HCT116 (cell line): ENCODE results near the gene SMPDL3B. TPM values are rescaled to one million over a fixed set of nuclear protein-coding genes. Genes with fewer than 3 reads are reported as not detected.

ENCODE experiments used
- ATAC-seq: fragments of 200-7000 bp; cut with Tn5 transposase; 2 replicates; pipeline ENCODE4 v1.9.1; 2020; ENCODE audit warnings: mild to moderate bottlenecking, moderate library complexity
- BruUV-seq: library from RNA; stranded (reverse); fragments of 400-500 nt; replicated peaks from 2 replicates; lab custom pipeline; 2021; lab: Mats Ljungman, UMichigan
- CTCF ChIA-PET: fragments of 300-600 bp; sonication (Branson Sonifier 250); formaldehyde crosslinking; loops from one replicate; lab custom pipeline; 2021; ENCODE audit warnings: antibody characterized with exemption; lab: Charles Lee
- POLR2A ChIA-PET: fragments of 300-600, 350-600 bp; sonication (Branson Sonifier 250); formaldehyde crosslinking; loops from one replicate; lab custom pipeline; 2021; ENCODE audit warnings: antibody characterized with exemption; lab: Charles Lee
- RAD21 ChIA-PET, 2 experiments: fragments of 300-600 bp; sonication (Branson Sonifier 250); formaldehyde crosslinking; loops; one replicate each; lab custom pipeline; 2023; ENCODE audit warnings: low total read pairs in 2 of 2; ENCODE audit not compliant: uncharacterized antibody in 2 of 2, unreplicated experiment in 2 of 2, low non-redundant PET in 1 of 2; lab: Charles Lee
- DNase-seq: peaks from one replicate; pipeline ENCODE4 v3.0.0-alpha.2; 2010; ENCODE audit warnings: low read depth, low spot score
- H2AFZ ChIP-seq: fragments of 200-600 bp; shearing (Covaris generic), sonication (generic); 2 replicates; pipeline ENCODE4 v1.6.1; 2017; ENCODE audit warnings: low read depth, mixed run types, mixed read lengths, antibody characterized with exemption, low read length; ENCODE audit not compliant: poor library complexity, severe bottlenecking
- H3K27ac ChIP-seq: 2 replicates; pipeline ENCODE4 v1.5.1; 2012; ENCODE audit warnings: low read depth, low read length
- H3K27me3 ChIP-seq: fragments of 200-600 bp; sonication (generic); 2 replicates; pipeline ENCODE4 v1.6.1; 2016; ENCODE audit warnings: mixed run types, low read length, mixed read lengths; ENCODE audit not compliant: insufficient read depth
- H3K36me3 ChIP-seq, 2 experiments: fragments of 200-500 bp in 1 of 2; fragments of 200-600 bp in 1 of 2; sonication (Bioruptor generic) in 1 of 2; sonication (generic) in 1 of 2; 2 replicates each; pipeline versions ENCODE4 v1.5.1 to v1.6.1; 2014 to 2016; ENCODE audit warnings: low read length in 2 of 2, inconsistent platforms in 1 of 2, mixed read lengths in 1 of 2, mixed run types in 1 of 2; ENCODE audit not compliant: insufficient read depth in 2 of 2, control insufficient read depth in 1 of 2
- H3K4me1 ChIP-seq, 2 experiments: fragments of 200-600 bp in 1 of 2; sonication (generic) in 1 of 2; 2 replicates each; pipeline versions ENCODE4 v1.5.1 to v1.6.1; 2012 to 2017; ENCODE audit warnings: low read length in 2 of 2, inconsistent platforms in 1 of 2, mild to moderate bottlenecking in 1 of 2, mixed read lengths in 1 of 2, mixed run types in 1 of 2, moderate library complexity in 1 of 2; ENCODE audit not compliant: insufficient read depth in 2 of 2, control insufficient read depth in 1 of 2
- H3K4me2 ChIP-seq: fragments of 200-600 bp; sonication (generic); 2 replicates; pipeline ENCODE4 v1.6.1; 2017; ENCODE audit warnings: mixed run types, low read length, mixed read lengths
- H3K4me3 ChIP-seq, 2 experiments: fragments of 200-600 bp in 1 of 2; sonication (generic) in 1 of 2; replicated peaks in 1 of 2; 2 replicates each; pipeline ENCODE4 v1.5.1; 2011 to 2016; ENCODE audit warnings: low read length in 2 of 2, control low read depth in 1 of 2, low read depth in 1 of 2, mild to moderate bottlenecking in 1 of 2, mixed read lengths in 1 of 2, mixed run types in 1 of 2
- H3K79me2 ChIP-seq: fragments of 200-600 bp; sonication (generic); 2 replicates; pipeline ENCODE4 v1.6.1; 2017; ENCODE audit warnings: mild to moderate bottlenecking, mixed run types, low read length, moderate library complexity, mixed read lengths; ENCODE audit not compliant: insufficient read depth
- H3K9ac ChIP-seq: fragments of 200-600 bp; sonication (generic); 2 replicates; pipeline ENCODE4 v1.6.1; 2016; ENCODE audit warnings: low read length, mixed read lengths
- H3K9me2 ChIP-seq: fragments of 200-600 bp; sonication (generic), shearing (Covaris generic); 2 replicates; pipeline ENCODE4 v1.6.1; 2017; ENCODE audit warnings: mixed run types, mild to moderate bottlenecking, moderate library complexity; ENCODE audit not compliant: insufficient read depth
- H3K9me3 ChIP-seq, 2 experiments: fragments of 200-500 bp in 1 of 2; fragments of 200-600 bp in 1 of 2; sonication (Bioruptor generic) in 1 of 2; sonication (generic) in 1 of 2; 2 replicates each; pipeline ENCODE4 v1.6.1; 2014 to 2017; ENCODE audit warnings: low read length in 2 of 2, mixed read lengths in 2 of 2, inconsistent platforms in 1 of 2, low read depth in 1 of 2, mild to moderate bottlenecking in 1 of 2, mixed run types in 1 of 2, moderate library complexity in 1 of 2; ENCODE audit not compliant: control insufficient read depth in 1 of 2, insufficient read depth in 1 of 2
- H4K20me1 ChIP-seq: fragments of 200-600 bp; sonication (generic), shearing (Covaris generic); 2 replicates; pipeline ENCODE4 v1.6.1; 2017; ENCODE audit warnings: mixed run types, mild to moderate bottlenecking, moderate library complexity; ENCODE audit not compliant: insufficient read depth
- EZH2 ChIP-seq: fragments of 200-600 bp; sonication (generic); IDR thresholded peaks from 2 replicates; pipeline ENCODE4 v1.6.1; 2017; ENCODE audit warnings: antibody characterized with exemption, mixed run types
- JUND ChIP-seq: IDR thresholded peaks from 2 replicates; pipeline ENCODE4 v1.6.1; 2012
- POLR2A ChIP-seq: IDR thresholded peaks from 2 replicates; pipeline ENCODE4 v1.7.0; 2011; ENCODE audit warnings: borderline replicate concordance; ENCODE audit not compliant: insufficient read depth, insufficient read length; ENCODE audit errors: extremely low read depth
- POLR2AphosphoS5 ChIP-seq: IDR thresholded peaks from 2 replicates; pipeline ENCODE4 v1.6.1; 2011; ENCODE audit warnings: mild to moderate bottlenecking, low read depth, low read length, moderate library complexity
- RAD21 ChIP-seq: IDR thresholded peaks from 2 replicates; pipeline ENCODE4 v1.6.1; 2012; ENCODE audit warnings: low read depth, mild to moderate bottlenecking
- SIN3A ChIP-seq: IDR thresholded peaks from 2 replicates; pipeline ENCODE4 v1.6.1; 2012; ENCODE audit warnings: low read depth
- SP1 ChIP-seq: IDR thresholded peaks from 2 replicates; pipeline ENCODE4 v1.6.1; 2012; ENCODE audit warnings: low read depth
- SRF ChIP-seq: IDR thresholded peaks from 2 replicates; pipeline ENCODE4 v1.6.1; 2012; ENCODE audit warnings: low read depth
- ZFX ChIP-seq: fragments of 450-650 bp; IDR thresholded peaks from 2 replicates; pipeline ENCODE4 v1.6.1; 2017
- intact Hi-C: fragments of 100-400 bp; cut with micrococcal nuclease; formaldehyde crosslinking; loops from 2 replicates; pipeline ENCODE4 v1.10.0; 2022
- total RNA-seq: library from RNA; stranded (reverse); gene quantifications from one replicate; pipeline ENCODE4 v1.2.1, GENCODE V29; 2021; ENCODE audit not compliant: unreplicated experiment
- TF ChIP-seq, protein P1 (sequence below), 3 experiments: fragments of 200-600 bp in 1 of 3; sonication (generic) in 1 of 3; IDR thresholded peaks in 2 of 3; conservative IDR thresholded peaks in 1 of 3; 2 replicates each; pipeline ENCODE4 v1.5.1; 2012 to 2017; ENCODE audit warnings: low read depth in 2 of 3, low read length in 2 of 3, antibody characterized with exemption in 1 of 3, borderline replicate concordance in 1 of 3, control low read depth in 1 of 3, mild to moderate bottlenecking in 1 of 3, mixed read lengths in 1 of 3, mixed run types in 1 of 3, moderate library complexity in 1 of 3; ENCODE audit not compliant: insufficient read depth in 1 of 3
- TF ChIP-seq, protein P2 (sequence below): IDR thresholded peaks from 2 replicates; pipeline ENCODE4 v1.6.1; 2011; ENCODE audit warnings: mild to moderate bottlenecking, low read length, moderate library complexity; ENCODE audit not compliant: insufficient replicate concordance; ENCODE audit errors: extremely low read depth
- TF ChIP-seq, protein P3 (sequence below): IDR thresholded peaks from 2 replicates; pipeline ENCODE4 v1.6.1; 2012
- TF ChIP-seq, protein P4 (sequence below): IDR thresholded peaks from 2 replicates; pipeline ENCODE4 v1.6.1; 2012

The SMPDL3B gene
- total RNA-seq, 1 experiment from 2014 or later, result 16.4 TPM

DNA sequence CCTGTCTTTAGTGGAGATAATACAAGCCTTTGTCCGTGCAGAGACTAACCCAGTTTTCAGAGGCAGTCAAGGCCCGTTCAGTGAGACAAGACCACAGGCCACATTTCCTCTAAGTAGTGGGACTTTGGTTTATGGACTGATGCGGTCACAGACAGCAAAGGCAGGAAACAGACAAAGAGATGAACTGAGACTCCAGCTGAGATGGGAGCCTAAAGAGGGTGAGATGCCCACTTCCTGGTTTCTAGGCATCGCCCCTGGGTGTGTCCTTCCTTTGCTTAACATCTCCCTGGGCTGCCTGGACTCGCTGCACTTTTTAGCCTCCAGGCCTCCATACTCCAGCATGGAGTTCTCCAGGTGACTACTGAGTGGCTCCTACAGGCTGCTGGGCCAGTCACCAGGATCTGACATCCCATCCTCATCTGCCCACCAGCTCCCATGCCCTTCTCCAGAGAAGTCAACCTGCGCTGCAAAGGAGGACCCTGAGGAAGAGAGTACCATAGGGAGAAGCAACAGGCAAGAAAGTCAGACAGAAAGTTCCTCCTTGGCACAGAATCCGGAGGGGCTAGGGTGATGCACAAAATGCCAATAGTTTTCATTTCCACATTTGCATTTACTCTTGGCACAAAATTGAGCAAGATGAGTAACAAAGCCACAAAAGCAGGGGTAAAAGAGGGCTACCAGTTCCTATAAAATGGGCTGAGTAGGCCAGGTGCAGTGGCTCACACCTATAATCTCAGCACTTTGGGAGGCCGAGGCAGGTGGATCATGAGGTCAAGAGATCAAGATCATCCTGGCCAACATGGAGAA is 47.4 kb upstream of the SMPDL3B start:
- Histone ChIP-seq H3K4me3 (no peak overlapping the region), H4K20me1 (no peaks in the 10 kb centered on the region), H3K9me3 (no peaks in the 10 kb centered on the region), H3K27me3 (no peaks in the 10 kb centered on the region), H3K27ac (no peak overlapping the region), H3K36me3 (peaks cover 11 to 21% of the 10 kb centered on the region in 2 experiments; a peak in 3 of 4 replicates), H3K79me2 (no peaks in the 10 kb centered on the region), H3K4me2 (no peak overlapping the region), H3K9ac (no peak overlapping the region), H3K9me2 (no peaks in the 10 kb centered on the region), H3K4me1 (no peaks in the 10 kb centered on the region), H2AFZ (no peak overlapping the region)
- ChIA-PET RAD21 (no interaction called here), POLR2A (interaction anchor here (0.7 kb wide), 1 partner anchor 79 kb away, joined by 4 read pairs; no protein-coding TSS in a partner anchor), CTCF (no interaction called here)
- BruUV-seq, result no TSS peak
- intact Hi-C loops, result no loop called here
- DNase-seq, result no peak
- TF ChIP-seq JUND (no peak), EZH2 (no peak), SRF (no peak)
- TF ChIP-seq, protein P1, sequence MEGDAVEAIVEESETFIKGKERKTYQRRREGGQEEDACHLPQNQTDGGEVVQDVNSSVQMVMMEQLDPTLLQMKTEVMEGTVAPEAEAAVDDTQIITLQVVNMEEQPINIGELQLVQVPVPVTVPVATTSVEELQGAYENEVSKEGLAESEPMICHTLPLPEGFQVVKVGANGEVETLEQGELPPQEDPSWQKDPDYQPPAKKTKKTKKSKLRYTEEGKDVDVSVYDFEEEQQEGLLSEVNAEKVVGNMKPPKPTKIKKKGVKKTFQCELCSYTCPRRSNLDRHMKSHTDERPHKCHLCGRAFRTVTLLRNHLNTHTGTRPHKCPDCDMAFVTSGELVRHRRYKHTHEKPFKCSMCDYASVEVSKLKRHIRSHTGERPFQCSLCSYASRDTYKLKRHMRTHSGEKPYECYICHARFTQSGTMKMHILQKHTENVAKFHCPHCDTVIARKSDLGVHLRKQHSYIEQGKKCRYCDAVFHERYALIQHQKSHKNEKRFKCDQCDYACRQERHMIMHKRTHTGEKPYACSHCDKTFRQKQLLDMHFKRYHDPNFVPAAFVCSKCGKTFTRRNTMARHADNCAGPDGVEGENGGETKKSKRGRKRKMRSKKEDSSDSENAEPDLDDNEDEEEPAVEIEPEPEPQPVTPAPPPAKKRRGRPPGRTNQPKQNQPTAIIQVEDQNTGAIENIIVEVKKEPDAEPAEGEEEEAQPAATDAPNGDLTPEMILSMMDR (IDR thresholded peaks at IDR 0.05 in 2 of 3, conservative IDR thresholded peaks at IDR 0.05 in 1 of 3; ENCODE audit: borderline replicate concordance in 1 of 3, insufficient read depth in 1 of 3, low read depth in 2 of 3, low read length in 2 of 3), result no peak
- no peak for ATAC-seq

DNA sequence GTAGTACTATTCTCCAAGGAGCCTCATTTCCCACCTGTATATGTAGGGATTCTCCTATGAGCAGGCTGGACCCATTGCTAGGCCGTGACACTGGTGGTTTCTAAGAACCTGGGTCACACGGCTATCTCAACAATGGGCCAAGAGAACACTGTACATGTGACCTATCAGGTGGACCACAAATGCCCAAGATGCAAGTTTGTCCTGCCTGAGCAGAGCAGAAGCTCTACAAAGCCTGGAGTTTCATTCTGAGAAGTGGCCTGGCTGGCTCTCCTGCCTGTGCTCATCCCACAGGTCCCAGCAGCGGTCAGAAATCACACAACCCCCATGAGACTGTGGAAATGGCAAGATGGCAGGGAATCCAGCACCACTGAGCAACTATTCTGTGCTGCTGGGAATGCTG is 45.3 kb upstream of the SMPDL3B start:
- RAD21 ChIA-PET, result no interaction called here
- H2AFZ ChIP-seq, result no peak overlapping the region
- intact Hi-C loops, result no loop called here
- no peak for DNase-seq
- H4K20me1 ChIP-seq, result no peaks in the 10 kb centered on the region
- H3K27ac ChIP-seq, result no peak overlapping the region
- H3K4me1 ChIP-seq, result no peaks in the 10 kb centered on the region
- no peaks in the 10 kb centered on the region for H3K9me2 ChIP-seq
- POLR2A ChIA-PET, result no interaction called here
- no peak for ATAC-seq
- peaks cover 30 to 32% of the 10 kb centered on the region in 2 experiments; a peak in 3 of 4 replicates for H3K36me3 ChIP-seq
- no peaks in the 10 kb centered on the region for H3K9me3 ChIP-seq
- no TSS peak for BruUV-seq
- H3K79me2 ChIP-seq, result no peaks in the 10 kb centered on the region
- CTCF ChIA-PET, result no interaction called here
- no peak overlapping the region for H3K9ac ChIP-seq
- no peak overlapping the region for H3K4me3 ChIP-seq
- no peaks in the 10 kb centered on the region for H3K27me3 ChIP-seq
- H3K4me2 ChIP-seq, result no peak overlapping the region
- TF ChIP-seq, protein P2, sequence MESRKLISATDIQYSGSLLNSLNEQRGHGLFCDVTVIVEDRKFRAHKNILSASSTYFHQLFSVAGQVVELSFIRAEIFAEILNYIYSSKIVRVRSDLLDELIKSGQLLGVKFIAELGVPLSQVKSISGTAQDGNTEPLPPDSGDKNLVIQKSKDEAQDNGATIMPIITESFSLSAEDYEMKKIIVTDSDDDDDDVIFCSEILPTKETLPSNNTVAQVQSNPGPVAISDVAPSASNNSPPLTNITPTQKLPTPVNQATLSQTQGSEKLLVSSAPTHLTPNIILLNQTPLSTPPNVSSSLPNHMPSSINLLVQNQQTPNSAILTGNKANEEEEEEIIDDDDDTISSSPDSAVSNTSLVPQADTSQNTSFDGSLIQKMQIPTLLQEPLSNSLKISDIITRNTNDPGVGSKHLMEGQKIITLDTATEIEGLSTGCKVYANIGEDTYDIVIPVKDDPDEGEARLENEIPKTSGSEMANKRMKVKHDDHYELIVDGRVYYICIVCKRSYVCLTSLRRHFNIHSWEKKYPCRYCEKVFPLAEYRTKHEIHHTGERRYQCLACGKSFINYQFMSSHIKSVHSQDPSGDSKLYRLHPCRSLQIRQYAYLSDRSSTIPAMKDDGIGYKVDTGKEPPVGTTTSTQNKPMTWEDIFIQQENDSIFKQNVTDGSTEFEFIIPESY, result no peak
- TF ChIP-seq, protein P3, sequence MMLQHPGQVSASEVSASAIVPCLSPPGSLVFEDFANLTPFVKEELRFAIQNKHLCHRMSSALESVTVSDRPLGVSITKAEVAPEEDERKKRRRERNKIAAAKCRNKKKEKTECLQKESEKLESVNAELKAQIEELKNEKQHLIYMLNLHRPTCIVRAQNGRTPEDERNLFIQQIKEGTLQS, result no peak
- TF ChIP-seq SIN3A (no peak), POLR2AphosphoS5 (no peak), SRF (no peak), POLR2A (no peak), RAD21 (no peak), ZFX (no peak), SP1 (no peak)
- TF ChIP-seq, protein P4, sequence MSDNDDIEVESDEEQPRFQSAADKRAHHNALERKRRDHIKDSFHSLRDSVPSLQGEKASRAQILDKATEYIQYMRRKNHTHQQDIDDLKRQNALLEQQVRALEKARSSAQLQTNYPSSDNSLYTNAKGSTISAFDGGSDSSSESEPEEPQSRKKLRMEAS, result no peak
